Measurements from ENCODE around the gene OPALIN.

OPALIN gene

GRCh38 chr10:96368971-96369370 lies 10.2 kb upstream of the OPALIN start:
- no peak for TF ChIP-seq CTCF (IDR thresholded peaks at IDR 0.05; ENCODE audit: control insufficient read depth, extremely low read depth, insufficient read depth)
- DNase-seq (ENCODE audit: low read depth) = no peak
- no peak overlapping the region for H3K4me3 ChIP-seq (ENCODE audit: low read depth, low read length)

- no peak for TF ChIP-seq CTCF (IDR thresholded peaks at IDR 0.05; ENCODE audit: control insufficient read depth, extremely low read depth, insufficient read depth)
- no peak for DNase-seq (ENCODE audit: low read depth)
- H3K4me3 ChIP-seq (ENCODE audit: low read depth, low read length) = no peak overlapping the region
Observed at GRCh38 chr10:96367470-96367869, 8.7 kb upstream of the OPALIN start.

GRCh38 chr10:96366508-96366907 lies 7.7 kb upstream of the OPALIN start:
- H3K4me3 ChIP-seq (ENCODE audit: low read depth, low read length) = no peak overlapping the region
- no peak for DNase-seq (ENCODE audit: low read depth)
- no peak for TF ChIP-seq CTCF (IDR thresholded peaks at IDR 0.05; ENCODE audit: control insufficient read depth, extremely low read depth, insufficient read depth)

DNA sequence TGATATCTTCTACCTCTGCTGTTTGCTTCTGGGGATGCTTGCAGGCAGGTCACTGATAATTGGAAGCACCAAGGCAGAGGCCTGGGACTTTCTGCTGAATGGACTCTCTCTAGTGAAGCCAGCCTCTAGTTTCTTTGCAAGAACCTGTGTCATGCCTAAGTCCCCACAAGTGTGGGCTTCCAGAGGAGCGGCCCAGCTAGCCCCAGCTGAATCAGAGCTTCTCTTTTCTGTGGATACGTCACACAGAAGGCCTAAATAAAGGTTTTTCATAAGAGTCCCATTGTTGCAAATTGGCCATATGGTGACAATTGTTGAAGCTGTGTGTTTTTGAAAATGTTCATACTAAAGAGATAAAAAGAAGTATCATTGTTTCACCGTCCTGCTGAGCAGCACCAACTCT lies 6.8 kb upstream of the OPALIN start:
- TF ChIP-seq CTCF (IDR thresholded peaks at IDR 0.05; ENCODE audit: control insufficient read depth, extremely low read depth, insufficient read depth) = no peak
- no peak overlapping the region for H3K4me3 ChIP-seq (ENCODE audit: low read depth, low read length)
- no peak for DNase-seq (ENCODE audit: low read depth)

DNA sequence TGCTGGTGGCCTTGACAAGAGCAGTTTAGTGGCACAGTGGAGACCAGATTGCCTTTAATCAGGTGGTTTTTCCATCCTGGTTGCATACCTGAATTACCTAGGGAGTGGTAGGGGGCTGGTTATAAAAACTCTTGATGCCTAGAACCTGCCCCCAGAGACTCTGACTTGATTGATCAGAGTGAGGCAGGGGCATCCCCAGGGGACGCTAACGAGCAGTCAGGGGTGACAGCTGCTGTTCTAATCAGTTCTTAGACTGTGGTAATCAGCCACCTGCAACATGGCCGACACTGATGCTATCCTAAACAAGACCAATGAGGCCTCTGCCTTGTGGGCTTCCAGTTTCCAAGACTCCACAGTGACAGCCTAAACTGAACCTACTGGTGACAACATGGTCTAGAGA lies 2.0 kb upstream of the OPALIN start:
- H3K4me3 ChIP-seq (ENCODE audit: low read depth, low read length) = no peak overlapping the region
- DNase-seq (ENCODE audit: low read depth) = no peak
- TF ChIP-seq CTCF (IDR thresholded peaks at IDR 0.05; ENCODE audit: control insufficient read depth, extremely low read depth, insufficient read depth) = no peak

GRCh38 chr10:96360331-96360730 lies 1.5 kb upstream of the OPALIN start:
- no peak for TF ChIP-seq CTCF (IDR thresholded peaks at IDR 0.05; ENCODE audit: control insufficient read depth, extremely low read depth, insufficient read depth)
- DNase-seq (ENCODE audit: low read depth) = no peak
- H3K4me3 ChIP-seq (ENCODE audit: low read depth, low read length) = no peak overlapping the region

GRCh38 chr10:96359616-96360015 lies 814 bp upstream of the OPALIN start:
- DNase-seq (ENCODE audit: low read depth) = no peak
- no peak for TF ChIP-seq CTCF (IDR thresholded peaks at IDR 0.05; ENCODE audit: control insufficient read depth, extremely low read depth, insufficient read depth)
- no peak overlapping the region for H3K4me3 ChIP-seq (ENCODE audit: low read depth, low read length)

Measured in LNCaP clone FGC (cell line).